Right lobe of liver (tissue), 4 donors: Measurements from ENCODE around the gene CENPS.
"Not testable (repeated sequence)": the region's sequence is repeated elsewhere in the genome, so short reads cannot be mapped to it uniquely, and the experiment has no call there.

Experiments
- CTCF ChIP-seq, 4 donors: fragments of 200-600 bp in 3 of 4; fragments of 450-650 bp in 1 of 4; IDR thresholded peaks; one replicate each; pipeline versions ENCODE4 v1.5.1 to v1.8.0; 2016 to 2022; ENCODE audit warnings: antibody characterized with exemption in 4 of 4, mild to moderate bottlenecking in 2 of 4
- POLR2A ChIP-seq: fragments of 450-650 bp; IDR thresholded peaks from one replicate; pipeline ENCODE4 v1.6.1; 2017; ENCODE audit warnings: antibody characterized with exemption, mild to moderate bottlenecking
- donor health status: DM: no; HTN: no; CAD: no.
- donor health status: DM: no; HTN: no; CAD: no.
- donor health status: DM: no; HTN: yes; CAD: no.

GRCh38 chr1:10415967-10416366 is 14.3 kb upstream of the CENPS start:
- TF ChIP-seq POLR2A; CTCF (IDR thresholded peaks at IDR 0.05): not testable (repeated sequence)
